Measurements from ENCODE around the gene RGPD5.
"Not testable (repeated sequence)": the region's sequence is repeated elsewhere in the genome, so short reads cannot be mapped to it uniquely, and the experiment has no call there.

The RGPD5 gene

DNA sequence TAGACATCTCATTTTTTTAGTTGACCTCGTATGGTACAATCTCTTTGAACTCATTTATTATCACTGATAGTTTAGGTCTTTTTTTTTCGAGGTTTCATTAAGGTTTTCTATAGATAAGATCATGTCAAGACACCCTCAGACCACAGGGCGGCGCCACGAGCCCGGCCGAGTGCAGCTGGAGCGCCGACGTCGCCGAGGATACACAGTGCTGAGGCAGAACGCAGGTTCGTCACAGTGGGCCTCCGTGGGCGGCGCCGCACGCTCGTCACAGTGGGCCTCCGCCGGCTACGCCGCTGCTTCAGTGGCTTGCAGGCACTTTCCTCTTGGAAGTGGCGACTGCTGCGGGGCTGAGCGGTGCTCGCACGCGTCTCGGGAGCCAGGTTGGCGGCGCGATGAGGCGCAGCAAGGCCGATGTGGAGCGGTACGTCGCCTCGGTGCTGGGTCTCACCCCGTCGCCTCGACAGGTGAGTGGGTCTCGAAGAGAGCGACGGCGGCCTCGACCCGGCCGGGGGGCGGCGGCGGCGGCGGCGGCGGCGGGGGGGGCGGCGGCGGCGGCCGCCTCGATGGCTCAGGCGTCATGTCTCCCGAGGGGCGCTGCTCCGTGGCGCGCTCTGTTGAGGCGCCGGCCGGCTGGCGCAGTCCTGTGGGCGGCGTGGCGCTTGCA is at the start of gene RGPD5:
Gene RGPD5, plus strand, starts transcription at position 232 of the 664 bp plus-strand sequence. Its CDS starts 161 bp downstream, at position 393.
- H3K4me1 Mint-ChIP-seq; H3K27ac Mint-ChIP-seq; H3K36me3 Mint-ChIP-seq (ENCODE audit: low read depth); H3K27me3 Mint-ChIP-seq (ENCODE audit: low read depth); H3K9me3 Mint-ChIP-seq; H3K4me3 Mint-ChIP-seq: not testable (repeated sequence)

DNA sequence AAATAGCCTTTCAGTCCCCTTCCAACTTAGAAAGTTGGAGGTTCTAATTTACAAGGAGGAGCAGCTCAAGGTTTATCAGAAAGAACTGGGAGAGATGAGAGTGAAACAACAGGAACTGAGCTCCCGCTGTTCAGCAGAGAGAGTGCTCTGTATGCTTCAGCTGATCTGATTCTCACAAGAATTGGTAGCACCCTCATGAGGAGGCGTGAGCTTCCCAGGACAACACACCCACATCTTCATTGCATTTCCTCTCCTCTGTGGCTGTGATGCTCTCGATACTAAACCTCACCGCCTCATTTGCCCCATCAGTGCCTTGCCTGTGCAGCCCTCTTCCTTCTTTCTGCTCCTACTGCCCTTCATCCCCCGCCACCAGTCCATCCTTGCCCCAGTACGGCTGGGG is 42.5 kb upstream of the RGPD5 start:
- not testable (repeated sequence) for H3K27me3 Mint-ChIP-seq (ENCODE audit: low read depth); H3K36me3 Mint-ChIP-seq (ENCODE audit: low read depth); H3K4me3 Mint-ChIP-seq; H3K9me3 Mint-ChIP-seq; H3K27ac Mint-ChIP-seq; H3K4me1 Mint-ChIP-seq

DNA sequence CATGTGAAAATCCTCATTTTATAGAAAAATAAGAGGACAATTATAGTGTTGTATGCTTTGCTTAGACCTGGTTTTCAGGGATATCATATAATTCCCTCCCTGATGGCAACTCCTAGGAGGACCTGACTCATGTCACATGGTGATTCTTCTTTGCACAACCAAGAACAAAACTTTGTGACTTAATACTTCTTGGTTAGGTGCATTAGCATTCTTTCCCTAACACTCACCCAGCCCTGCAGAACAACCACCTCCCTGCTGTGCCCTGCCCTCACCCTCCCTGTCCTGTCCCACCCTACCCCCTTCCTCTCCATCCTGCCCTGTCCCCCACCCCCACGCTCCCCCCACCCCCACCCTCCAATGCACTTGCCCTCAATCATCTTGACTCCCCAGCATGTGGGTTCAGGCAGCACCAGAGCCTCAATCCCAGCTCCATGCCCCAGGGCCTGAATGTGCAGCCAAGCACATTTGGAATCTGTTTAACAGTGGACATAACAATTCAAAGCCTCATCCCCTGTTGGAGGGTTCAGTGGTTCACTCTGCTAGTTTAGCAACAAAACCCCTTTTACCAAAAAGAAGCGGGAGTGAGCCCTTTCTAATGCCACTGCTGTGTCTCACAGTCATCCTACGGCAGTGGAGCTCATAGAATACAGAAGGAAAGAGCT is 36.8 kb upstream of the RGPD5 start:
- H3K36me3 Mint-ChIP-seq (ENCODE audit: low read depth); H3K27ac Mint-ChIP-seq: not testable (repeated sequence)

DNA sequence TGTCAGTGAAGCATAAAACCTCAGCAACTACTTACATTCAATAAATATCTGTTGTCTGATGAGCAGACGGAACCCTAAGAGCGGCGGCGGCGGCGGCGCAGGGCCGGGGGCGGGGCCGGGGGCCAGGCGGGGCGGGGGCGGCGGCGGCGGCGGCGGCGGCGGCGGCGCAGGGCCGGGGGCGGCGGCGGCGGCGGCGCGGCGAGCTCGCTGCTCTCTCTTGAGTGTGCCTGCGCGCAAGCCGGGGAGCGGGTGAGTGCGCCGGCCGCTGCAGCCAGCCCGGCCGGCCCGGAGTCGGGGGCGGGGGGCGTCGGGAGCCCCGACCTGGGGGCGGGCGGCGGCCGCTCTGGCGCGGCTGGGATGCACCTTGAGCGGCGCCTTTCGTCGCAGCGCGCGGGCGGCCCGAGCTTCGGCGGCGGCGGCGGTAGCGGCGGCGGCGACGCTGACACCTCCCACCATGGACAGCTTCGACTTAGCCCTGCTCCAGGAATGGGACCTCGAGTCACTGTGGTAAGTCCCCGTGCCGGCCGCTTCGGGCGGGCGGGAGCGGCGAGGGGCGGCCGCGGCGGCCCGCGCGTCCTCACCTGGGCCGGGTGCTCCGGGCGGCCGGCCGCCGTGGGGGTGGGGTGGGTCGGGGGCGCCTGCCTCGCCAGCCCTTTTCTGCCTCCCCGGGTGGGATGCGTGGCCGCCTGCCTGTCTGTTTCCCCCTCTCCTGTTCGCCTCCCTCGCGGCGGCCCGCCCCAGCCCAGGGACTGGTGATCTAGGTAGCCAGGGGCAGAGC is 33.7 kb upstream of the RGPD5 start:
- not testable (repeated sequence) for H3K36me3 Mint-ChIP-seq (ENCODE audit: low read depth); H3K27ac Mint-ChIP-seq; H3K27me3 Mint-ChIP-seq (ENCODE audit: low read depth); H3K4me1 Mint-ChIP-seq; H3K9me3 Mint-ChIP-seq
- H3K4me3 Mint-ChIP-seq, result peak overlapping the region in 2 of 3 experiments; percentile 36 to 74

More for the DNA sequence above, 36.8 kb upstream of the RGPD5 start:
- H3K4me1 Mint-ChIP-seq; H3K9me3 Mint-ChIP-seq; H3K4me3 Mint-ChIP-seq; H3K27me3 Mint-ChIP-seq (ENCODE audit: low read depth): not testable (repeated sequence)

DNA sequence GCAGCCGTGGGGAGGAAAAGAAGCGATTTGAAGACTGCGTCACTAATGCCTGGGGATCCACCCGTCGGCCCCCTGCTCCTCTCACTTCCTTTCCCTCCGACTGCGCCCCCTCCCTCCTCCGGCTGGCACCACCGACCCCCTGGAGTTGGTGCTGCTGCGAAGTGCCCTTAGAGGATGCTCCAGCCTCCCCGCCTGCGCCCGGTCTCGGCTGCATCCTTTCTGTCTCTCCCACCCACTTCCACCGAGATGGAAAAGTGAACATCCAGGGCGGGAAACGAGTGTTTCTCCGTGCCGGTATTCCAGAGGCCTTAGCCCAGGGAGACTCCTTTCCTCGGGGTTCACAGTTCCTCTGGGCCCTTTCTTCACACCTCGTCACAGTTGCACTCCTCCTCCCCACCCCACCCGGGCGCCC is 33.1 kb upstream of the RGPD5 start:
- H3K4me1 Mint-ChIP-seq; H3K36me3 Mint-ChIP-seq (ENCODE audit: low read depth); H3K27me3 Mint-ChIP-seq (ENCODE audit: low read depth); H3K9me3 Mint-ChIP-seq; H3K27ac Mint-ChIP-seq: not testable (repeated sequence)
- H3K4me3 Mint-ChIP-seq, result peak overlapping the region in 1 of 3 experiments; percentile 59

DNA sequence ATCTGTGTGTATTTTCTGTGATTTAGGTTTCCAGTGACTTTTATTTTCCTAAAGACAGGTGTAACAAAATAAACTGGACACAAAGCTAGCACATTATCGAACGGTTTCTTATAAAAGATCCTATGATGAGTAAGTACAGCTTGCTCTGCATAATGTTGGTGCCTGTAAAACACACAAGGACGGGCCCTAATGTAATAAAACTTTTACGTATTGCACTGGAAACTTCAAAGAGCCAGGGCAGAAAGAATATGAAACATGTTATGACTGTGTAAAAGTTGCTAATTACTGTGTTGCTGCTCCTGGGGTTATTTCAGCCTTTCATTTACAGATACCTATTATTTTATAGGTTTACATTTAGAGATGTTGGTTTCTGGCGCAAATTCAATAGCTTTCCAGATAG is 32.1 kb upstream of the RGPD5 start:
- not testable (repeated sequence) for H3K4me1 Mint-ChIP-seq; H3K4me3 Mint-ChIP-seq; H3K9me3 Mint-ChIP-seq; H3K36me3 Mint-ChIP-seq (ENCODE audit: low read depth); H3K27ac Mint-ChIP-seq; H3K27me3 Mint-ChIP-seq (ENCODE audit: low read depth)

DNA sequence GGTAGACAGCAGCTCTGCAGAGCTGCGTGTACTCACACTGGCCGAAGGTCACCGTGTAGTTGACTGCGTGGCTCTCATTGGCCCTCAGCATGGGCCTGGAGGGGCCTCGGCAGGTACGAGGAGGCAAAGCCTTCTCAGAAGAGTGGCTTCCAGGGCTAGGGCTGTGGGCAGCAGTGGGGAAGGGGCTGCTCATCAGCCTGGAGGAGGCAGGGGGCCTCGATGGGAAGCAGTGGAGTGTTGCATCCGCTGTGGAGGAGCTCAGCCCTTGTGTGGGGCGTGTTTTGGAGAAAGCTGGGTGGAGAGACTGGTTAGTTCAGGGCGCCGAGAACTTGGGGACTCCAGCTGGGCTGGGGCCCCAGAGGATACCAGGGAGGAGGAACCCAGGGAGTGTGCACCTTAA is 28.0 kb upstream of the RGPD5 start:
- H3K4me1 Mint-ChIP-seq; H3K36me3 Mint-ChIP-seq (ENCODE audit: low read depth); H3K27ac Mint-ChIP-seq; H3K4me3 Mint-ChIP-seq; H3K9me3 Mint-ChIP-seq; H3K27me3 Mint-ChIP-seq (ENCODE audit: low read depth): not testable (repeated sequence)

DNA sequence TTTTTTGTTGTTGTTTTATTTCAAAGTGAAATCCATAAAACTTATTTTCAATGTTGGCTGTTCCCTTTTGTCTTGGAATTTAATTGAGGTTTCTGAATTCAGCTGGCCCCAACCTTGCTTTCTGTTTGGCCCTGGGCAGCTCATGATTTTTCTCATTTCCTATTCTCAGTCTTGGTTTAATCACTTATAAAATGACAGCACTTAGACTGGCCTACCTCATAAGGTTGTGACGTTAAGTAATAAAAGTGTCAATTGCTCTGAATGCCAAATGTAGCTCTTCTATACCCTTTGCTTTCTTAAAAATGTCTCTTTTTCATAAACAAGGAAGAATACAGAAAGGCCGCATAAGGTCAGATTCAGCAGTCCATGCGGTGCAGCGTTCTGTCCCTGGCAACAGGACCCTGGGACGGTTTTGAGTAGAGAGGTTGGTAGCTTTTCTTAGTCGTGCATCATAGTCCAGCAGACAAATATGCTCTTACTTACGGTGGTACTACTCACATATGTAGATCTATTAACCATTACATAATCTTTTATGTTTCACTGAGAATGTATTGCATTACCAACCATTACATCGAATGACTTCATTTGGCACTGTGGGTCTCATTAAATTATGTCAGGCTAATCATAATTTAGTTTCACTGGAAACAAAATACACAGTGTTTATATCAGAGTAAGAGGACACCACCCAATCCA is 27.1 kb upstream of the RGPD5 start:
- not testable (repeated sequence) for H3K4me3 Mint-ChIP-seq; H3K27me3 Mint-ChIP-seq (ENCODE audit: low read depth); H3K4me1 Mint-ChIP-seq; H3K27ac Mint-ChIP-seq; H3K36me3 Mint-ChIP-seq (ENCODE audit: low read depth); H3K9me3 Mint-ChIP-seq

DNA sequence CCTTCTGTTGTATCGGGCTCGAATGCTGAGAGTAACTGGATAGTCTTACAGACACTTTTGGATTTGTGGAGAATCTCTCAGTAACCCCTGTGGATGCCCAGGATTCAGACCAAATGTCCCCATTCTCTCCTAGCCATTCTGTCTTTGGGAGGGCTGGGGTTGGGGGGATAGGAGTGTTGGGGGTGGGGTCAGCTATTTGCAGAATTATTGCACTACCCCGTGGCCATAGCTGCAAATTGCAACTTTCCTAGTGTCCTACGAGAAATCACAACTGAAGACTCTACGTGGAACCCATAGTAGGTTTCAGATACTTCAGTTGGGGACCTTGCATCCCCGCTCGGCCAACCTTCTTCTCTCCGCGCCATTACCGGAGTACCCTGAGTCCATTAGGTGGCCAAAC is 25.2 kb upstream of the RGPD5 start:
- H3K27me3 Mint-ChIP-seq (ENCODE audit: low read depth); H3K4me3 Mint-ChIP-seq; H3K27ac Mint-ChIP-seq; H3K36me3 Mint-ChIP-seq (ENCODE audit: low read depth); H3K4me1 Mint-ChIP-seq; H3K9me3 Mint-ChIP-seq: not testable (repeated sequence)

DNA sequence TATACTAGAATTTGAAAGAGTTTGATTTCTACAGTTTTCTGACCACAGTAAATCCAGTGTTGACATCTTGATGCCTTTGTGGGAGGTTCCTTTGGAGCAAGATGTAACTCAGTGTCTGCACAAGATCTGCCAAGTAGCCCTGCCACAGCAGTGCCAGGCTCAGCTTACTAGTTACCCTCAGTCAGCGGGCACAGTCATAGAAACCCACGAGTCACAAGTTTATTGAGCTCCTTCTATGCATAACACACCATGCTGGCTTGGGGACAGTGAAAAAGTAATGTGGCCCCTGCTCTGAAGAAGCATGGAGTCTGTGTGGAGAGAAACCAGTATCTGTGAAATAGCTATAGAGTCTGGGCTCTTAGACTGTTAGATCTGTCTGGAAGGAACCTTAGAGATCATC is 15.0 kb upstream of the RGPD5 start:
- not testable (repeated sequence) for H3K4me1 Mint-ChIP-seq; H3K27me3 Mint-ChIP-seq (ENCODE audit: low read depth); H3K9me3 Mint-ChIP-seq; H3K4me3 Mint-ChIP-seq; H3K27ac Mint-ChIP-seq; H3K36me3 Mint-ChIP-seq (ENCODE audit: low read depth)

DNA sequence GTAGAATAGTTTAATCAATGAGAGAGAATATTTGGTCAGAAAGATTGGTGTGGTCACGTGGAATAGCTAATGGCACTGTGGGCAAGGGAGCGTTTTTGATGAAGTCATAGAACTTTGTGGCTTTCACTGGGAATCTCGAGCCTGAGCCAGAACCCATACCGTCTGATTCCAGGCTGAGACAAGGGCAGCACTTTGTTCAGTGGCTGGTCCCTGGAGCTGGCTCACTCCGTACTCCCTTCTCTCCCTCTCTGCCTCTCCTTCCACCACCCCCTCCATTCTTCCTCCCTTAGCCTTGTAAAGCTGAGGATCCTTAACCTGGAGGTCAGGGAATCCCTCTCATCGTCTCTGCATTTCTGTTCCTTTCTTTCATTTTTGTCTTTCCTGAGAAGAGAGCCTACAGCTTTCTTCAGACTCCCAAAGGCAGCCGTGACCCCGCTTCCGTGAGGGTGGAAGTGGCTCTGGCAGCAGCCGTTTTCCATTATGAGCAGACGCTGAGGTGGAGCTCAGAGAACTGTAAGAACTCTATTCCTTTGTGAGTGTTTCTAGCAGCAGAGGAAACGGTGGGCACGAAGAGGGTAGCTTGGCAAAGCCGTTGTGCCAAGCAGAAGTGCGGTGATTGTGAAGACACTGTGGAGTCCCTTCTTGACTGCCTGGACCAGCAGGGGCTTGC is 12.8 kb upstream of the RGPD5 start:
- H3K36me3 Mint-ChIP-seq (ENCODE audit: low read depth); H3K9me3 Mint-ChIP-seq; H3K27me3 Mint-ChIP-seq (ENCODE audit: low read depth); H3K4me3 Mint-ChIP-seq; H3K4me1 Mint-ChIP-seq; H3K27ac Mint-ChIP-seq: not testable (repeated sequence)

DNA sequence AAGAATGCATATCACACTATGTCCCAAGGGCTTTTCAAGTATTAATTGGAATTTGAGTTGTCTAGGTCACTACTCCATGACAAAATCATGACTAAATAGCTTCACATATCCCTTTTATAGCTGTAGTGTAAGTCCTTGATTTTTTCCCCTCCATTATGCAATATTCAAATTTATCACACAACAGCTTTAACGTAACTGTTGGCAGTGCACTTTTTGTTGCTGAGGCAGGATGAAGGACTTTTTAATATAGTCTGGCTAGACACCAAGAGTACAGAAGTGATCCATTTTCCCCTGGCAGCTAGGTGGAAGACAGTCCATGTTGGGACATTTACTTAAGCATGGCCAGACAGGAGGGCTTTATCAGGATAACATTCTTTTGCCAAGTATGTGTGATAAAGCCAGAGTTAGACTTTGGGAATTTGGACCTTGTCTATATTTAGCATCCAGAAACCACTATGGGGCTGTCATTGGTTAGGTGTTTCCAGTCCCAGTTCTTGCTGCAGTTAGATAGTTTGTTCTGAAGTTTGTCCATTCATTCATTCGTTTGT is 11.6 kb upstream of the RGPD5 start:
- H3K4me1 Mint-ChIP-seq; H3K9me3 Mint-ChIP-seq; H3K4me3 Mint-ChIP-seq; H3K27me3 Mint-ChIP-seq (ENCODE audit: low read depth); H3K27ac Mint-ChIP-seq; H3K36me3 Mint-ChIP-seq (ENCODE audit: low read depth): not testable (repeated sequence)

DNA sequence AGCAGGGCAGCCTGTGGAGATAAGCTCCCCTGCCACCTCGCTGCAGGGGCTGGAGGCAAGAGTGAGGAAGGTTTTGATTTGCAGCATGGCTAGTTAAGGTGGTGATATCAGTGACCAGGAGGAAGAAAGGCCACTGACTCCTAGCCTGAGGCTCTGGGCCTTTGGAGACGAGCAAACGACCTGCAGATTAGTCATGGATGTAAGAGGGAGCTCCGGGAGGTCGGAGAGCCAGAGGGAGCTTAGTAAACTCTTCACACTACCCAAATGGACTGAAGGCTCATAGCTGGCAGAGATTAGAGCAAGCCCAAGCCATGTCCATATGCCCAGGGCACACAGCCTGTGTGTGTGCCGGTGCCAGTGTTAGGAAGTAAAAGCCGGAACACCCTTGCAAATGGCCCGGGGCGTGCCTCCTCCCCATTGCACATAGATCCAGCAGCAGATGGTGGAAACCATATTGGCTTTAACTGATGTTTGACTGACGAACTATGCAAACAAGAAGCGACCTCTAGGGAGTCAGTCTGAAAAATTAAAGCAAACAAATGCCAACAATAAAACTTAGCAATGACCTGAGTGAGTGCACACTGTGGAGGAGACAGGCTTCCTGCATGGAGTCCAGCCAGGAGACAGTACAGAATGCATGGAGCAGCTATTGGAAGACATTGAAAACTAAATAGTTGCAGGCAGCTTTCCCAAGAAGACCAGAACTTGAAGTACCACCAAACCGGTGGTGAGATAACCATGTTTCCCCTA is 2.4 kb upstream of the RGPD5 start:
- H3K9me3 Mint-ChIP-seq; H3K4me1 Mint-ChIP-seq; H3K4me3 Mint-ChIP-seq; H3K27me3 Mint-ChIP-seq (ENCODE audit: low read depth); H3K27ac Mint-ChIP-seq; H3K36me3 Mint-ChIP-seq (ENCODE audit: low read depth): not testable (repeated sequence)

DNA sequence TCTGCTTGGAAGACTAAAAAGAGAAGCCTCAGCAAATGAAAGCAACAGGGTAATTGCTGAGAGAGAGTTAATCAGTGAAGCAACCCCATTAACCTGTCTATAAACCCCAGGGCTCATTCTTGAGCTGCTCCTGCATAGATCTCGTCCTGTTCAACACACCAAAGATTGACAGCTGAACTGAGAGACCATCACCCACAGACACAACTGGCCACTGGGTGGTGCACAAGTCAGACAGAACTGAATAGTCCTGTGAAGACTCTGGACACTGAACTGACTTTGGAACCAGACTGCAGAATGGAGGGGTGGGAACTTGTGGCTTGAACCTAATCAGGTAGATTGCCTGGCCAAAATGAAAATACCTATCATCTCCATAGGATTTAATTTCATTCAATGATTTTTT is 1.4 kb upstream of the RGPD5 start:
- H3K4me3 Mint-ChIP-seq; H3K27ac Mint-ChIP-seq; H3K4me1 Mint-ChIP-seq; H3K9me3 Mint-ChIP-seq; H3K36me3 Mint-ChIP-seq (ENCODE audit: low read depth); H3K27me3 Mint-ChIP-seq (ENCODE audit: low read depth): not testable (repeated sequence)

Data from nephron (organoid).